Tibial artery (tissue), 4 donors: ENCODE results near the gene NTN3.

Source experiments
- DNase-seq, 2 donors: peaks; one replicate each; pipeline ENCODE4 v3.0.0-alpha.2; 2019
- H3K27ac ChIP-seq, 2 donors: fragments of 200-600 bp; sonication (generic) in 1 of 2; 1 replicate in 1 of 2; 2 replicates in 1 of 2; pipeline ENCODE4 v1.5.1; 2018 to 2019; ENCODE audit warnings: mild to moderate bottlenecking in 1 of 2
- H3K27me3 ChIP-seq, 2 donors: fragments of 200-600 bp; sonication (generic) in 1 of 2; one replicate each; pipeline versions ENCODE4 v1.5.1 to v1.6.0; 2016 to 2019
- H3K36me3 ChIP-seq, 3 donors: fragments of 200-600 bp; sonication (generic) in 2 of 3; one replicate each; pipeline ENCODE4 v1.5.1; 2016 to 2019; ENCODE audit warnings: mild to moderate bottlenecking in 2 of 3
- H3K4me1 ChIP-seq, 4 donors: fragments of 200-600 bp; sonication (generic) in 2 of 4; 1 replicate in 3 of 4; 2 replicates in 1 of 4; pipeline ENCODE4 v1.5.1; 2016 to 2019
- H3K4me3 ChIP-seq, 2 donors: fragments of 200-600 bp; sonication (generic) in 1 of 2; 1 replicate in 1 of 2; 2 replicates in 1 of 2; pipeline ENCODE4 v1.5.1; 2018 to 2019; ENCODE audit warnings: mild to moderate bottlenecking in 2 of 2
- H3K9me3 ChIP-seq, 3 donors: fragments of 200-600 bp; sonication (generic) in 1 of 3; one replicate each; pipeline ENCODE4 v1.5.1; 2016 to 2019
- CTCF ChIP-seq, 2 experiments: fragments of 200-600 bp in 1 of 2; fragments of 450-650 bp in 1 of 2; IDR thresholded peaks; one replicate each; pipeline ENCODE4 v1.5.1; 2017 to 2019; ENCODE audit warnings: antibody characterized with exemption in 2 of 2, mild to moderate bottlenecking in 1 of 2, moderate library complexity in 1 of 2
- intact Hi-C: fragments of 100-400 bp; cut with DNase I; formaldehyde crosslinking; loops from one replicate; pipeline ENCODE4 v1.15.0; 2023; ENCODE audit warnings: low total_unique reads

Gene NTN3

GRCh38 chr16:2452650-2453049 is 18.4 kb upstream of the NTN3 start:
- Histone ChIP-seq H3K4me3 (no peak overlapping the region), H3K27me3 (no peaks in the 10 kb centered on the region), H3K27ac (no peak overlapping the region), H3K36me3 (peaks cover 0 to 75% (median 0%) of the 10 kb centered on the region in 3 donors), H3K9me3 (no peaks in the 10 kb centered on the region), H3K4me1 (no peaks in the 10 kb centered on the region)
- no peak for TF ChIP-seq CTCF (IDR thresholded peaks at IDR 0.05)
- no peak for DNase-seq
- intact Hi-C loops = no loop called here

GRCh38 chr16:2455081-2455845 is 15.8 kb upstream of the NTN3 start:
- H3K36me3 ChIP-seq = peaks cover 0 to 52% (median 0%) of the 10 kb centered on the region in 3 donors
- DNase-seq = no peak
- no peak overlapping the region for H3K4me3 ChIP-seq
- intact Hi-C loops = no loop called here
- H3K27ac ChIP-seq = no peak overlapping the region
- no peaks in the 10 kb centered on the region for H3K27me3 ChIP-seq
- H3K9me3 ChIP-seq = no peaks in the 10 kb centered on the region
- TF ChIP-seq CTCF (IDR thresholded peaks at IDR 0.05) = no peak
- peaks cover 2 to 11% (median 9%) of the 10 kb centered on the region in 4 donors for H3K4me1 ChIP-seq

GRCh38 chr16:2456551-2457153 is 14.4 kb upstream of the NTN3 start:
- DNase-seq = no peak
- peaks cover 0 to 42% (median 0%) of the 10 kb centered on the region in 3 donors for H3K36me3 ChIP-seq
- H3K27me3 ChIP-seq = no peaks in the 10 kb centered on the region
- no peak overlapping the region for H3K27ac ChIP-seq
- H3K4me1 ChIP-seq = peaks cover 4 to 15% (median 12%) of the 10 kb centered on the region in 4 donors
- H3K9me3 ChIP-seq = no peaks in the 10 kb centered on the region
- no peak for TF ChIP-seq CTCF (IDR thresholded peaks at IDR 0.05)
- no peak overlapping the region for H3K4me3 ChIP-seq
- intact Hi-C loops = no loop called here

GRCh38 chr16:2457267-2457666 is 13.8 kb upstream of the NTN3 start:
- no peaks in the 10 kb centered on the region for H3K27me3 ChIP-seq
- DNase-seq = no peak
- TF ChIP-seq CTCF (IDR thresholded peaks at IDR 0.05) = no peak
- intact Hi-C loops = no loop called here
- peaks cover 4 to 15% (median 12%) of the 10 kb centered on the region in 4 donors for H3K4me1 ChIP-seq
- H3K9me3 ChIP-seq = no peaks in the 10 kb centered on the region
- H3K27ac ChIP-seq = no peak overlapping the region
- no peak overlapping the region for H3K4me3 ChIP-seq
- peaks cover 0 to 36% (median 0%) of the 10 kb centered on the region in 3 donors for H3K36me3 ChIP-seq

- H3K4me1 ChIP-seq = peaks cover 4 to 15% (median 12%) of the 10 kb centered on the region in 4 donors
- H3K9me3 ChIP-seq = no peaks in the 10 kb centered on the region
- no peak for TF ChIP-seq CTCF (IDR thresholded peaks at IDR 0.05)
- intact Hi-C loops = no loop called here
- no peak for DNase-seq
- H3K4me3 ChIP-seq = no peak overlapping the region
- H3K27ac ChIP-seq = no peak overlapping the region
- no peaks in the 10 kb centered on the region for H3K27me3 ChIP-seq
- H3K36me3 ChIP-seq = peaks cover 0 to 36% (median 0%) of the 10 kb centered on the region in 3 donors
Observed at GRCh38 chr16:2457946-2458345, 13.2 kb upstream of the NTN3 start.
